ENCODE data around the gene PHRF1. TPM values are rescaled to one million over a fixed set of nuclear protein-coding genes. Genes with fewer than 3 reads are reported as not detected.

PHRF1 gene
- total RNA-seq, 1 experiment from 2014 or later, result 36.5 TPM

DNA sequence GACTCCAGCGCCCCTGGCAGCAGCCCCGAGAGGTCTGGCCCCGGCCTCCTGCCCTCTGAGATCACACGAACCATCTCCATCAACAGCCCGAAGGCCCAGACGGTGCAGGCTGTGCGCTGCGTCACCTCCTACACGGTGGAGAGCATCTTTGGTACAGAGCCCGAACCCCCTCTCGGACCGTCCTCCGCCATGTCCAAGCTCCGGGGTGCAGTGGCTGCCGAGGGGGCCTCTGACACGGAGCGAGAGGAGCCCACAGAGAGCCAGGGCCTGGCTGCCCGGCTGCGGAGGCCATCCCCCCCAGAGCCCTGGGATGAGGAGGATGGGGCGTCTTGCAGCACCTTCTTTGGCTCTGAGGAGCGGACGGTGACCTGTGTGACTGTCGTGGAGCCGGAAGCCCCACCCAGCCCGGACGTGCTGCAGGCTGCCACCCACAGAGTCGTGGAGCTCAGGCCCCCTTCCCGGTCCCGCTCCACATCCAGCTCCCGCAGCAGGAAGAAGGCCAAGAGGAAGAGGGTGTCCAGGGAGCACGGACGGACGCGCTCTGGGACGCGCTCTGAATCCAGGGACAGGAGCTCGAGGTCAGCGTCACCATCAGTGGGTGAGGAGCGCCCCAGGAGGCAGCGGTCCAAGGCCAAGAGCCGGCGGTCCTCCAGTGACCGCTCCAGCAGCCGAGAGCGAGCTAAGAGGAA is 31.8 kb downstream of the PHRF1 start:
- DNase-seq (ENCODE audit: low read depth), result no peak
- in situ Hi-C loops (cut with HindIII; ENCODE audit: low pct_unique_long_range_greater_than_20kb, low sequenced_read_pairs), result no loop called here

GRCh38 chr11:608791-609251 is 32.6 kb downstream of the PHRF1 start:
- in situ Hi-C loops (cut with HindIII; ENCODE audit: low pct_unique_long_range_greater_than_20kb, low sequenced_read_pairs), result no loop called here
- no peak for DNase-seq (ENCODE audit: low read depth)

- in situ Hi-C loops (cut with HindIII; ENCODE audit: low pct_unique_long_range_greater_than_20kb, low sequenced_read_pairs), result no loop called here
- no peak for DNase-seq (ENCODE audit: low read depth)
Measured at GRCh38 chr11:609341-609811, 33.1 kb downstream of the PHRF1 start.

DNA sequence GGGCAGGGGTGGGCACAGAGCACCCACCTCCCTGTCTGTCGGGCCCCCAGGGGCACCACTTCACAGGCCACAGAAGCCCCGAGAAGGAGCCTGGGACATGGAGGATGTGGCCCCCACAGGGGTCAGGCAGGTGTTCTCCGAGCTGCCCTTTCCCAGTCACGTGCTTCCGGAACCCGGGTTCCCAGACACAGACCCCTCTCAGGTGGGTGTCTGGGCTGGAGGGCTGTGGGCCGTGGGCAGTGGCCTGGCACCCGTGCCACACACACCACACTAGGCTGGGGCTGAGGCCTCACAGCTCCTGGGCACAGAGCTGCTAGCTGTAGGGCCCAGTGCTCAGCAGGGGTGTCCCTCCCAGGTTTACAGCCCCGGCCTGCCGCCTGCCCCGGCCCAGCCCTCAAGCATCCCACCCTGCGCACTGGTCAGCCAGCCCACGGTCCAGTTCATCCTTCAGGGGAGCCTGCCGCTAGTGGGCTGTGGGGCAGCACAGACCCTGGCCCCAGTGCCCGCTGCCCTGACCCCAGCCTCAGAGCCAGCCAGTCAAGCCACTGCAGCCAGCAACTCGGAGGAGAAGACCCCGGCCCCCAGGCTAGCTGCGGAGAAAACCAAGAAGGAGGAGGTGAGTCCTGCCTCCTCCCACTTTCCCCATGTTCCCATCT is 34.0 kb downstream of the PHRF1 start:
- in situ Hi-C loops (cut with HindIII; ENCODE audit: low pct_unique_long_range_greater_than_20kb, low sequenced_read_pairs), result no loop called here
- DNase-seq (ENCODE audit: low read depth), result no peak

DNA sequence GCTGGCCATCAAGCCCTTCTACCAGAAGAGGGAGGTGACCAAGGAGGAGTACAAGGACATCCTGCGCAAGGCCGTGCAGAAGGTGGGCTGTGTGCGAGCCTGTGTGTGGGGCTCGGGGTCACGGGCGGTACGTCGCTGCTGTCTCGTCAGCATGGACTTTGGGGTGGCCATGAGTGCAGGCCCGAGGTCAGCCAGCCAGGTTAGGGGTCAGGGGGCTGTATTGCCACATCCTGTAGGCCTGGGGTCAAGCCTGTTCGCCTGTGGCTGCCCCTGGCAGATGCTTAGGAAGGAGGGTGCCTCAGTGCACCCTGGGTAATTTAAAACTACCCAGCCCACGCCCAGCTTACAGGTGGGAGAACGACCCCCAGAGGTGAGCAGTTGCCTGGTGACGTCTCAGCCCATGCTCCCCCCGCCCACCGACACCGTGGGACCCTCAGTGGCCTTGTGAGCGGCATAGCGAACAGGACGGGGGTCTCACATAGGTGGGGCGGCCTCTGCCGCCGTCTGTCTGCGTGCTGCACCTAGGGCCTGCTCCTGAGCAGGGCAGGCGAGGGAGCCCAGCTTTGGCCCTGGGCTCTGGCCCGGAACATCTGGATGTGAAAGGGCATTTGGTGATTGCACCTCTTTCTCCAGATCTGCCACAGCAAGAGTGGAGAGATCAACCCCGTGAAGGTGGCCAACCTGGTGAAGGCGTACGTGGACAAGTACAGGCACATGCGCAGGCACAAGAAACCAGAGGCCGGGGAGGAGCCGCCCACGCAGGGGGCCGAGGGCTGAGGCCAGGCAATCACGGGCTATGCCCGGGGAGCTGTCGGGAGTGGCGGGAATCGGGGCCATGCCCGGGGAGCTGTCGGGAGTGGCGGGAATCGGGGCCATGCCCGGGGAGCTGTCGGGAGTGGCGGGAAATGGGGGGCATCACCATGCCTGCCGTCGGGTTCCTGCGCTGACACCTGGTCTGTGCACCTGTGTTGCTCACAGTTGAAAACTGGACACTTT is 35.0 kb downstream of the PHRF1 start:
- in situ Hi-C loops (cut with HindIII; ENCODE audit: low pct_unique_long_range_greater_than_20kb, low sequenced_read_pairs), result no loop called here
- no peak for DNase-seq (ENCODE audit: low read depth)

GRCh38 chr11:612201-612960 is 36.1 kb downstream of the PHRF1 start:
- in situ Hi-C loops (cut with HindIII; ENCODE audit: low pct_unique_long_range_greater_than_20kb, low sequenced_read_pairs), result no loop called here

GRCh38 chr11:612961-613300 is 36.7 kb downstream of the PHRF1 start:
- DNase-seq (ENCODE audit: low read depth), result peak; percentile 12
- in situ Hi-C loops (cut with HindIII; ENCODE audit: low pct_unique_long_range_greater_than_20kb, low sequenced_read_pairs), result no loop called here

More at GRCh38 chr11:612201-612960, 36.1 kb downstream of the PHRF1 start:
- peak; percentile 31 for DNase-seq (ENCODE audit: low read depth)

- peak; percentile 29 for DNase-seq (ENCODE audit: low read depth)
- in situ Hi-C loops (cut with HindIII; ENCODE audit: low pct_unique_long_range_greater_than_20kb, low sequenced_read_pairs), result no loop called here
Measured at GRCh38 chr11:613369-613968, 37.2 kb downstream of the PHRF1 start.

DNA sequence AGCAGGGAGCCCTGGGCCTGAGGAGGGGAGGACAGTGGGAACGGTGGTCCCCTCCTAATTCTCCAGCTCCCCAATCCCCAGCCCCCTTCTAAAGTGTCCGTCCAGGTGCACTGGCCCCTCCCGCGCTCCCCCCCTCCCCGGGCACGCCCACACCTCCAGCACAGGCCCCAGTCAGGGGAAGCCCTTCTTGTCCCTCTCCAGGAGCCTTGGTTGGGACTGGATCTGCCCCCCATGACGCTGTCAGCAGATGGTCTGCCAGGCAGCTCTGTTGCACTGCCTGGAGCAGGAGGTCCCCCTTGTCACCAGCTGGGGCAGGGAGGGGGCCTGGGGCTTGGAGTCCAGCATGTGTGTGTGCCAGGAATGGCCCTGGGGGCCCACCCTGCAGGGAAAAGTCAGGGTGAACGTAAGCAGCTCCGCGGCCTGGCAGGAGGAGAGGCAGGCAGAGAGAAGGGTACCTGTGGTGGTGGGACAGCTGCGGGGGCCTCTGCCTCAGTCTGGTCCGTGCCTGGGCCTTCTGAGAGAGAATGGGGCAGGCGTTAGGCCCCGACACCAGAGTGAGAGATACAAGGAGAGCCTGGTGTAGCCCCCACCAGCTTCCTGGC is 37.9 kb downstream of the PHRF1 start:
- no peak for DNase-seq (ENCODE audit: low read depth)
- in situ Hi-C loops (cut with HindIII; ENCODE audit: low pct_unique_long_range_greater_than_20kb, low sequenced_read_pairs), result no loop called here

GRCh38 chr11:614623-615503 is 38.6 kb downstream of the PHRF1 start:
- no peak for DNase-seq (ENCODE audit: low read depth)
- in situ Hi-C loops (cut with HindIII; ENCODE audit: low pct_unique_long_range_greater_than_20kb, low sequenced_read_pairs), result no loop called here

DNA sequence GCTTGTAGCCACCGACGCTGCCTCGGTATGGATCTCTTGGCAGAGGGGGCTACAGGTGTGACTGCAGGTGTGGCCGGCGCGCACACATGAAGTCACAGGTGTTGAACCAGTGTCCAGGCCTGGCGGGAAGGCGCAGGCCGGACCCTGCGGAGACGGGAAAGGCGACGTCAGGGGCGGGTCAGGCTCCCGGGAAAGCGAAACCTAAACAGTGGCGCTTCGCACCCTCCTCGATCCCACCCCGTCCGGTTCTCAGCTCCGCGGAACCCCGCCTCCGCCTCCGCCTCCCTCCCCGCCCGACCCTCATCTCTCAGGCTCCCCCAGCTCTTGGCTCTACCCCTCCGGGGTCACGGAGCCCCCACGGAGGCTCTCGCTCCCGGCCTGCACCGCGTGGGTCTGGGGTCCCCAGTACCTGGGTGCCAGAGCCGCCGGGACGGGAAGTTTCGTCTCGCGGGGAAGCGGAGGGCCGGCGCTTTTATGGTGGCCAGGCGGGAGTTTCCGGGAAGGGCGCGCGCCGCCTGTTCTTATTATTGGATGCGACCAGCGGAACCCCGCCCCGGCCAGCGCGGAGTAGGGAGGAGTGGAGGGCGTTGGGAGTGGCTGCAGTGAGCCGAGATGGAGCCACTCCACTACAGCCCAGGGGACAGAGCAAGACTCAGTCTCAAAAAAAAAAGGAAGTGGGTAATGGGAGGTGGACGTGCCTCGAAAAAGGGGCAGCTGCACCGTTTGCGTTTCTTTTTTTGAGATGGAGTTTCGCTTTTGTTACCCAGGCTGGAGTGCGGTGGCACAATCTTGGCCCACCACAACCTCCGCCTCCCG is 39.4 kb downstream of the PHRF1 start, which contains the start of gene IRF7:
Gene IRF7, minus strand, starts transcription at position 447 of the 816 bp plus-strand sequence. CDS start 586 bp downstream, outside the sequence.
- in situ Hi-C loops (cut with HindIII; ENCODE audit: low pct_unique_long_range_greater_than_20kb, low sequenced_read_pairs), result no loop called here
- peak; percentile 88 for DNase-seq (ENCODE audit: low read depth)

GRCh38 chr11:616320-617198 is 40.3 kb downstream of the PHRF1 start:
- in situ Hi-C loops (cut with HindIII; ENCODE audit: low pct_unique_long_range_greater_than_20kb, low sequenced_read_pairs), result no loop called here
- DNase-seq (ENCODE audit: low read depth), result no peak

GRCh38 chr11:617199-617911 is 41.1 kb downstream of the PHRF1 start:
- no peak for DNase-seq (ENCODE audit: low read depth)
- in situ Hi-C loops (cut with HindIII; ENCODE audit: low pct_unique_long_range_greater_than_20kb, low sequenced_read_pairs), result no loop called here

Data from Caki2 (cell line).